Retinal pigment epithelial cell (primary cell): ENCODE measurements around the gene CEP41.

Experiments
- DNase-seq: peaks from one replicate; pipeline ENCODE4 v3.0.0-alpha.2; 2010; ENCODE audit warnings: low read depth
- H3K4me3 ChIP-seq: 2 replicates; pipeline ENCODE4 v1.5.1; 2011; ENCODE audit warnings: mild to moderate bottlenecking, low read length, control low read depth, moderate library complexity
- CTCF ChIP-seq: conservative IDR thresholded peaks from 2 replicates; pipeline ENCODE4 v1.5.1; 2011; ENCODE audit warnings: low read depth, low read length, control low read depth, inconsistent platforms

Gene CEP41

DNA sequence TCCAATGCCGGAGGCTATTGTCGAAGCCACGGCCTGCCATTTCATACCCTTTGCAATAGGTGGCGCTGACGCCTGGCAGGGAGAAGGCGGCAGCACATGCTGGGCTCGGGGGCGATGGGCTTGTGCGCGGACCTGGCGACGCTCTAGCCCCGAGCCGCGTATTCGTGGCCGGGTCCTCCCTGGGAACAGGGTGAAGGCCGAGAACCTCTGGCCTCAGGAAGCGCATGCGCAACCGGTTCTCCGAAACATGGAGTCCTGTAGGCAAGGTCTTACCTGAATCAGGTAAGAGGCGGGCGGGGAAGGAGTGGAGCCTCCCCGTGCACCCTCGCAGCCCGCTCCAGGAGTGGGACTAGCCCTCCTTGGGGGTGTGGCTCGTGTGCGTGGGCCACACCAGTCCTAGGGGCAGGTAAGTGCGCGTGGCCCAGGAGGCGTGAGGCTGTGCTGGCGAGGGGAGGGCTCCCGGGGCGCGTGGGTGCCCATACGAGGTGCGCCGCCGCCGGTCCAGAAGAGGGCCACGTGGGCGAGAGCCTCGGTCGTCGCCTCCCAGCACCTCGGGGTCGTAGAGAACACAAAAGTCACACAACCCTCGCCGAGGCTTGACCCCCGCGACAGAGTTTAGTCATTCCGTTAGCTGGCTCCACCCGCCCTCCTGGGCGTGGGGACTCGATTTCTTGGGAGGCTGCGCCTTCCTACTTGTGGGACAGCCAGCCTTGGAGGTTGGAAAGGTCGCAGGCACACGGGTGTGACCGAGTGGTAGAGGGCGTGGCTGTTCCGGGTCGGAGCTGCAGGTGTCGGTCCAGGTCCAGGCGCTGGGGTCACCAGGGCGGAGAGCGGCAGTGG lies 45.5 kb upstream of the CEP41 start:
- H3K4me3 ChIP-seq = peak overlapping the region; percentile 59
- no peak for DNase-seq
- TF ChIP-seq CTCF = peak; percentile 85

- TF ChIP-seq CTCF = no peak
- peak overlapping the region; percentile 59 for H3K4me3 ChIP-seq
- no peak for DNase-seq
These were observed 44.9 kb upstream of the CEP41 start for GRCh38 chr7:130485734-130486113.

GRCh38 chr7:130483031-130483430 lies 42.2 kb upstream of the CEP41 start:
- TF ChIP-seq CTCF = no peak
- no peak for DNase-seq
- no peak overlapping the region for H3K4me3 ChIP-seq

- no peak for DNase-seq
- no peak overlapping the region for H3K4me3 ChIP-seq
- no peak for TF ChIP-seq CTCF
These were observed 41.1 kb upstream of the CEP41 start for GRCh38 chr7:130481898-130482297.

- H3K4me3 ChIP-seq = no peak overlapping the region
- no peak for DNase-seq
- no peak for TF ChIP-seq CTCF
These were observed 39.0 kb upstream of the CEP41 start for GRCh38 chr7:130479716-130480400.

DNA sequence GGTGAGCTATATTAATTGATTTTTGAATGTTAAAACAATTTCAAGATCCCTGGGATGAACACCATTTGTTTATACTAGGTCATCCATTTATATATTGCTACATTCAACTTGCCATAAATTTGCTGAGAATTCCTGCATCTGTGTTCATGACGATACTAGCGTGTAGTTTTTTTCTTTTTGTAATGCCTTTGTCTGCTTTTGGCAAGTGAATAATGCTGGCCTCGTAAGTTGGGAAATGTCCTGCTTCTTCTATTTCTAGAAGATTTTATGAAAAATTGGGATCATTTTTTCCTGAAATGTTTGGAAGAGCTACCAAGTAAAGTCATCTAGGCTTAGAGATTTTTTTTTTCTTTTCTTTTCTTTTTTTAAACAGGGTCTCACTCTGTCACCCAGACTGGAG lies 38.2 kb upstream of the CEP41 start:
- no peak overlapping the region for H3K4me3 ChIP-seq
- no peak for DNase-seq
- no peak for TF ChIP-seq CTCF
